ENCODE data around the gene CADM1. TPM values are rescaled to one million over a fixed set of nuclear protein-coding genes. Genes with fewer than 3 reads are reported as not detected.

Gene CADM1
- total RNA-seq, 4 donors from 2014 or later: 2.9 to 25.7 (median 9.6) TPM

GRCh38 chr11:115304774-115305472, 199.3 kb downstream of the CADM1 start:
- TF ChIP-seq CTCF (IDR thresholded peaks at IDR 0.05; ENCODE audit: low read depth): no peak

GRCh38 chr11:115303929-115304531, 200.2 kb downstream of the CADM1 start:
- no peak for TF ChIP-seq CTCF (IDR thresholded peaks at IDR 0.05; ENCODE audit: low read depth)

GRCh38 chr11:115302946-115303703, 201.1 kb downstream of the CADM1 start:
- no peak for TF ChIP-seq CTCF (IDR thresholded peaks at IDR 0.05; ENCODE audit: low read depth)

- no peak for TF ChIP-seq CTCF (IDR thresholded peaks at IDR 0.05; ENCODE audit: low read depth)
Measured at GRCh38 chr11:115300660-115301428, 203.4 kb downstream of the CADM1 start.

- no peak for TF ChIP-seq CTCF (IDR thresholded peaks at IDR 0.05; ENCODE audit: low read depth)
Measured at GRCh38 chr11:115298300-115299012, 205.8 kb downstream of the CADM1 start.

GRCh38 chr11:115297330-115297729, 206.9 kb downstream of the CADM1 start:
- no peak for TF ChIP-seq CTCF (IDR thresholded peaks at IDR 0.05; ENCODE audit: low read depth)
